NOMO-1 (cell line): ENCODE results near the gene MYOF.
"Not testable (repeated sequence)": the region's sequence is repeated elsewhere in the genome, so short reads cannot be mapped to it uniquely, and the experiment has no call there.

Experiments used
- DNase-seq, 2 experiments: peaks; one replicate each; lab custom pipeline; 2025; ENCODE audit not compliant: unreplicated experiment in 2 of 2; lab: John Stamatoyannopoulos, UW

Gene MYOF

DNA sequence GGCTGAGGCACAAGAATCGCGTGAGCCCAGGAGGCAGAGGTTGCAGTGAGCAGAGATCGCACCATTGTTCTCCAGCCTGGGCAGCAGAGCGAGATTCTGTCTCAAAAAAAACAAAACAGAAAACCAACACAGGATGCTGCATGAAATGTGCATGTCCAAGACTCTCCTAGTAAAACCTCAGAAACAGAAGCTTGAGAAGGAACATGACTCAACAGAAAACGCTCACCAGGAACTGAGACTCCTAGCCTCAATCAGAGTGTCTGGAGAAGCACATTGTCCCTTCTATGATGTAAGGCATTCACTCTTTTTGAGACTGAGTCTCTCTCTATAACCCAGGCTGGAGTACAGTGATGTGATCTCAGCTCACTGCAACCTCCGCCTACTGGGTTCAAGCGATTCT is 168.3 kb downstream of the MYOF start:
- peak in 1 of 2 experiments; percentile 22 for DNase-seq

DNA sequence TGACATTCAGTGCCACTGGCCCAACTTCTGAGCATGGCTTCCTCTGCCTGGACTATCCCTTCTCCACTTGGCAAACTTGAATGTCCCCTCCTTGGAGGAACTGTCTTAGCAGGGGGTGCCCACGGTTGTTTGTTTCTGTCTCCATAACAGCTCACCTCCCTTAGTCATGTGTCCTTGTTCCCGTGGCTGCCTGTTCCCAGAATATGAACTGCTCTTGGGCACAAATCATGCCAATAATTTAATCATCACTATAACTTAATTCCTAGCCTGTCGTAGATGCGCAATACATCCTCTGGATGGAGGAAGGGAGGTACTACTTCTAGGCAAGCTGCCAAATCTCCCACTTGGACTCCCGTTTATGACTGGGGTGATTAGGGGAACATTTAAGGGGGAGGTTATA is 173.1 kb downstream of the MYOF start:
- no peak for DNase-seq

GRCh38 chr10:93305122-93305521 is 177.0 kb downstream of the MYOF start:
- DNase-seq = no peak

DNA sequence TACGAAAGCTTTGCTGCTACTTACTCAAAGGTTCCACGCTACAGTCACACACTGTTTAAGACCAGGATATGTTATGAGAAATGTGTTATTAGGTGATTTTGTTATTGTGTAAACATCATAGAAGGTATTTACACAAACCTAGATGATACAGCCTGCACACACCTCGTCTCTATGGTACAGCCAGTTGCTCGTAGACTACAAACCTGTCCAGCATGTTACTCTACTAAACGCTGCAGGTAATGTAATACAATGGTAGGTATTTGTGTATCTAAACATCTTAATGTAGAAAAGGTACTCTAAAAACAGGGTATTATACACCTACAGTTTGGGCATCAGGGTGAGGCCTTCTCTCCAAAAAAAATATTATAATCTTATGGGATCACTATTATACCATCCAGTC is 181.2 kb downstream of the MYOF start:
- no peak for DNase-seq

DNA sequence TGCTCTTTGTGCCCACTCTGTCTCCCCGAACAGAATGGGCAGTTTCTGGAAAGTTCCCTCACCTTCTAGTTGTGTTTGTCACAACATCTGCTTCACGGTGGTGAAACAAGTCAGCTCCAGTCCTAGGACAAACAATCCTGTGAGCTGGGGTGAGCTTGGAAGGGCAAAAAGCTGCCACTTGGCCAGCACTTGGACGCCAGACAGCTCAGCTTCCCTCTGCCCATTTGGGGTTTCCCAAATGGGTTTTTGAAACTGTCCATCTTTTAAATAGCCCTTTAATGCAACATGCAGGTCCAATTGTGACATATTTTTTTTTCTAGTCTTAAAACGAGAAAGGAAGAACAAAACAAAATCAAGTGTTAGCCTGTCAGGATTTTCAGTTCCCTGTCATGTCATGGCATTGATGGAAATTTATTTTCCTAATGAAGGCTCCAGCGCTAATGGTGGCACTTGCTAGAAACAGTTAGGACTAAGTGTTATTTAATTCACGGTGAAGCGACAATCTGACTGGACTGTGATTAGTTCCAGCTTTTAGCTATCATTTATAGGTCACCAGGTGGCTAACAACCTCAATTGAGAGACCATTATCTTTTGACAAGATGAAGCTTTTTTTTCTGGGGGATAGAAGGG is 181.7 kb downstream of the MYOF start:
- DNase-seq = no peak

DNA sequence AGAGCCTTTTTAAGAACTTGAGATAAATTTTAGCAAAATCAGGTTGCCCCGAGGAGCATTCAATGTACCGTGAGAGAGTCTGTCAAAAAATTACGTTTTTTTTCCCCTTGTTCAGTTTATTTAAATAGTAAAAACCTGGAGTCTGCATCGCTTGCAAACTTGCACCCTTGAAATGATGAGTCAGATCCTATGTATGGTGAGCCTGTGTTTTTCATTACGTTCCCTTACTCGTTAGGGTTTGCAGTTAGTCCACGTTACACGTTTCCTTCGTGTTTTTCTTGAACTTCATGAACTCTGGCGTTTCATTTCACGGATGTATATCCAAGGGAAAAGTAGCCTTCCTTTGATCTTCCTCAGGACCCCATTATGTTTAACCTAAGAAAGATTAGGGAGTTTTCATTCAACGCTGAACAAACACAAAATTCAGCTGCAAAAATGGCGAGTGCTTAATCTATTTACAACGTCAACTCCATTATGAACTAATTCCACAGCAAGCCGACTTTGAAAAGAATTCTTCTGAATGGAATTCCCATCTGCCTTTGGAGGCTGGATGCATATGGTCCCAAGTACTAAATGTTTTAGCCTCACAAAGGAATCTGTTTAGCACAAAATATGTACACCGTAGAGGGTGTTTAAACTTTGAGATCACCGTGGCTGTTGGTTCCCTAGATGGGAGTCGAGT is 182.4 kb downstream of the MYOF start:
- DNase-seq = no peak

GRCh38 chr10:93299195-93299594 is 182.9 kb downstream of the MYOF start:
- no peak for DNase-seq

- no peak for DNase-seq
Observed at GRCh38 chr10:93296151-93296550, 186.0 kb downstream of the MYOF start.

- no peak for DNase-seq
Observed at GRCh38 chr10:93293999-93294398, 188.1 kb downstream of the MYOF start.

GRCh38 chr10:93290661-93291354 is 191.3 kb downstream of the MYOF start:
- no peak for DNase-seq

GRCh38 chr10:93288679-93289634 is 193.2 kb downstream of the MYOF start:
- DNase-seq = peak; percentile 20

DNA sequence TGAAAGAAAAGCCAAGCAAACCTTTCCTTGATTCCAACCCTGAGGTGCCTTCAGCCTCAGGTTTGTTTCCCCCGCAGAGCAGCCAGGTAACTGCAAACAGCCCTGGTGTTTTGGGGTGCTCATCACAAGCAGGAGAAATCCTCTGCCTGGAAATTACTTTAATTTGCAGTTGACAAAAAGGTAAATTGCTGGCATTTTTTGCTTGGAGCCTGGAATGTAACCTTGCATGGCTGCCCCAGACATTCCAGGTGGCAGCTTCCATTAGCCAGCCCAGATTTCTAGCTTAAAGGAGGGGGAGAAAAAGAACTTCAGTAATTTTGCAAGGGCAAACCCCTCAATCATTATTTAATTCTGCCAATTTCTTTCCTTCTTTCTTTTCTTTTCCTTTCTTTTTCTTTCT is 194.4 kb downstream of the MYOF start:
- no peak for DNase-seq

GRCh38 chr10:93284246-93284645 is 197.9 kb downstream of the MYOF start:
- DNase-seq = not testable (repeated sequence)

GRCh38 chr10:93281367-93281720 is 200.8 kb downstream of the MYOF start:
- no peak for DNase-seq

GRCh38 chr10:93280699-93281366 is 201.3 kb downstream of the MYOF start:
- DNase-seq = no peak

DNA sequence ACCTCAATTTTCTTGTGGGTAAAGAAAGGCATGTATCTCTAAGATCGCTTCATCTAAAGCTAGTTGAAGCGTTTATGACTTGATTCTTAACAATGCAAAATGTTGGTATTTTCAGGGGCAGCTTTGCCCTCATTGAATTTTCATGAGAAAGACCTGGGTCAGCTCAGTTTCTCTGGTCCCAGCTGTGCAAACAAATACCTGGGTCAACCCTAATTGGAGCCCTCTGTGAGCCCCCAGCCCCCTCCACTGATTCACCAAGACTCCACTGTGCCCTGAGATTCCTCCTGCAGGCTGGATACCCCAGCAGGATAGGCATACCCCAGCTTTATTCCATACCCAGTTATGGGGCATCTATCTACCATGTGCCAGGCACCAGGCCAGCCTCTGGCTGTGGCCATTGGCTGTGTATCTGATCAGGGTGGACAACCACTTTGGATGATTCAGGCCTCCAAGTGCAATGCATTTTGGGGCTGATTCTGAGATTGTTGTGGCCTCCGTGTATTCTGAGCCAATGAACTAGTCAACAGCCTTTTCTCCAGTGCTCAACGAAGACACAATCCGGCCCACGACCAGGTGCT is 201.9 kb downstream of the MYOF start:
- DNase-seq = no peak

- DNase-seq = no peak
Observed at GRCh38 chr10:93277360-93277759, 204.8 kb downstream of the MYOF start.

DNA sequence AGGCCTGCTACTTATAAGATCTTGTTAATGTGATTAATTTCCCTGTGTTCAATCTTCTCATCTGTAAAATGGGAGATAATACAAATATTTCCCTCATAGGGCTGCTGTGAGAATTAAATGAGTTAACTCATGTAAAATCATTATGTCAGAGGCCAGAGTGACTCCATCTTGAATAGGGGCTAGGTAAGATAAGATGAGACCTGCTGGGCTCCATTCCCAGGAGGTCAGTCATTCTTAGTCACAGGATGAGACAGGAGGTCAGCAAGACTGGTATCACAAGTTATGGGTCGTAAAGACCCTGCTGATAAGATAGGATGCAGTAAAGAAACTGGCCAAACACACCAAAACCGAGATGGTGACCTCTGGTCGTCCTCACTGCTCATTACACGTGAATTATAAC is 207.7 kb downstream of the MYOF start:
- no peak for DNase-seq

- DNase-seq = no peak
Observed at GRCh38 chr10:93272884-93273675, 209.1 kb downstream of the MYOF start.
